ENCODE data around the gene USB1.
A peak's percentile ranks its signal among the peaks of the same experiment; 100 is the strongest.
"Not testable (repeated sequence)": the region's sequence is repeated elsewhere in the genome, so short reads cannot be mapped to it uniquely, and the experiment has no call there.

USB1 gene

GRCh38 chr16:57996406-57997175 is 4.6 kb upstream of the USB1 start:
- no peak for DNase-seq

GRCh38 chr16:57997176-57997527 is 4.1 kb upstream of the USB1 start:
- no peak for DNase-seq

DNA sequence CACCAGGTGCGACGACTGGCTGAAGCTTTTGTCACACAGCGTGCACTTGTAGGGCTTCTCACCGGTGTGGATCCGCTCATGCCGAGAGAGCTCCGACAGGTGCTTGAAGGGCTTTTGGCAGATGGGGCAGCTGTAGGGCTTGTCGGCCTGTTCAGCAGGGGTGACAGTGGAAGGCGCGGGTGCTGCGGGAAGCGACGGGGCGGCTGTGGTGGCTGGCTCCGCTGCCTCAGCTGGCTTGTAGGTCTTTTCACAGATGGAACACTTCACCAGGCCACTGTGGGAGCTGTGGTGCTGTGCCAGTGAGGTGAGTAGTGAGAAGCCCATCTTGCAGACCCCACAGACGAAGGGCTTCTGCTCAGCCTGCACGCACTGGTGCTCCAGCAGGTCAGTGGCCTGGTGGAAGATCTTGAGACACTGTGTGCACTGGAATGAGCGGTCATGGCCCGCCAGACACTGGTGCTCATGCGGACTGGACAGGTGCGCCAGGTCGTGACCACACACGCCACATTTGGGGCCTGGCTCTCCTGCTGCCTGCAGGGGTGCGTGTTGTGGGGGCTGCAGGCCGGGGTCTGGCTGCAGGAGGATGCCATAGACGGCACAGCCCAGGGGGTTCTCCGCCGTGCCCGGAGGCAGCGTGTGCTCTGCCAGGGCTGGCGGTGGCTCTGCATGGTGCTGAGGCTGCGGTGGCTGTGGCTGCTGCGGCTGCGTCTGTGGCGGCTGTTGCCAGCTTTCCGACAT is 3.5 kb upstream of the USB1 start:
- no peak for DNase-seq

DNA sequence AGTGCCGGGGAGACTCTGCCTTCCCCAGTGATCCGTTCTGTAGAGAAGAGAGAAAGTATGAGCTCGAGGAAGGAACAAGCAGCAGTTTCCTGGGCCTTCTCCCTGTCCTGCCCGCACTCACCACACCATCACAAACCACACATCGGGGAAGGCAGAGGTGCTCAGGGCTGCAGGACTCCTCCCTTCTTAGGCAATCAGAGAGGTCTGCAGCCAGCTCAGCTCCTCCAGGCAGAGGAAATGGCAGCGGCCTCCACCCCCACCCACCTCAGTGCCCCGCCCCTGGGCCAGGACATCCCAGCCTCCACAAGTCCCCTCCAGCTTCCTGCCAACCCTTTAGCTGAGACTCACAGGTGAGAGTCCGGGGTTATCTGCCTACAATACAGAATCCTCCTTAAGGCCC is 2.7 kb upstream of the USB1 start:
- peak; percentile 58 to 73 for DNase-seq

DNA sequence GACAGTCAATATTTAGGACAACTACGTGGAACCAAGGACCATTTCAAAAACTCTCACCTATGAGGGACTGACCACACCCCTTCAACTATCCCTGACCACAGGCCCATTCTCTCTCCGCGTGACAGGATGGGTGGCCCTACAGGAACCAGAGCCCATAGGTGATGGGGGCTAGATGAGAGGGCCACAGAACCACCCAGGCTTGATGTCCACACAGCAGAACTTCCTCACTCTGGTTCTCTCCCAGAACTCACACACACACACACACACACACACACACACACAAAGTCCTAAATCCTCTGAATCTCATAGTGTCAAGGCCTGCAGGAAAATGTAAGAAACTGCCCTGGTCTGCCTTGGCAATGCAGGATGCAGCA is 2.2 kb upstream of the USB1 start:
- DNase-seq: no peak

- peak in 1 of 2 donors; percentile 45 for DNase-seq
These were observed 1.7 kb upstream of the USB1 start for GRCh38 chr16:57999366-57999970.

GRCh38 chr16:57999971-58000705 is 1.1 kb upstream of the USB1 start, which contains the start of gene ZNF319:
TSS of gene ZNF319 (minus strand) at chr16:58000672. CDS start at chr16:57998265, 2,407 bp downstream.
- peak in 1 of 2 donors; percentile 35 for DNase-seq

- no peak for DNase-seq
These were observed 691 bp downstream of the USB1 start for GRCh38 chr16:58001781-58002415.

DNA sequence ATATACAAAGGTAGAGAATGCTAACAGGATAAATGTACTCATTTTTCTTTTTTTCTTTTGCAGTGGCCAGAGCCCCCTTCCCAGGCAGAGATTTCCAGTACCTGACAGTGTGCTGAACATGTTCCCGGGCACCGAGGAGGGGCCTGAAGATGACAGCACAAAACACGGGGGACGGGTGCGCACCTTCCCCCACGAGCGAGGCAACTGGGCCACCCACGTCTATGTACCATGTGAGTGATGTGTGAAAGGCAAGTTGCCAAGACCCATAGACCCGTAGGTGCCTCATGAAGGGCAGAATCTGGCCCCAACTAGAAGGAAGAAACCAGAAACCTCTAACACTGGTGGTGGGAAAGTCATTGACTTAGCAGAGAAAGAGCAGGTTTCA is 1.2 kb downstream of the USB1 start:
- no peak for DNase-seq

DNA sequence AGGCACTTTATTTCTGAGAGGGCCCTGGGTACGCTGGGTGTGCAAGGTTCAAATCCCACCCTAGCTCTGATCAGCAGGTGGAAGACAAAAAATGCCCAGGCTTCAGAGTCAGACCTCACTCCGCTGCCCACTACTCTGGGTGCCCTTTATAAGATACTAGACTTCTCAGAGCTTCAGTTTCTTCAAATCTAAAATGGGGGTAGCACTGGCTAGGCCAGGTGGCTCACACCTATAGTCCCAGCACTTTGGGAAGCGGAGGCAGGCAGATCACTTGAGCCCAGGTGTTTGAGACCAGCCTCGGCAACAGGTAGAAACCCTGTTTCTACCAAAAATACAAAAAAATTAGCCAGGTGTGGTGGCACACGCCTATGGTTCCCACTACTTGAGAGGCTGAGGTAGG is 1.7 kb downstream of the USB1 start:
- no peak for DNase-seq

- DNase-seq: not testable (repeated sequence)
These were observed 3.5 kb downstream of the USB1 start for GRCh38 chr16:58004736-58005135.

DNA sequence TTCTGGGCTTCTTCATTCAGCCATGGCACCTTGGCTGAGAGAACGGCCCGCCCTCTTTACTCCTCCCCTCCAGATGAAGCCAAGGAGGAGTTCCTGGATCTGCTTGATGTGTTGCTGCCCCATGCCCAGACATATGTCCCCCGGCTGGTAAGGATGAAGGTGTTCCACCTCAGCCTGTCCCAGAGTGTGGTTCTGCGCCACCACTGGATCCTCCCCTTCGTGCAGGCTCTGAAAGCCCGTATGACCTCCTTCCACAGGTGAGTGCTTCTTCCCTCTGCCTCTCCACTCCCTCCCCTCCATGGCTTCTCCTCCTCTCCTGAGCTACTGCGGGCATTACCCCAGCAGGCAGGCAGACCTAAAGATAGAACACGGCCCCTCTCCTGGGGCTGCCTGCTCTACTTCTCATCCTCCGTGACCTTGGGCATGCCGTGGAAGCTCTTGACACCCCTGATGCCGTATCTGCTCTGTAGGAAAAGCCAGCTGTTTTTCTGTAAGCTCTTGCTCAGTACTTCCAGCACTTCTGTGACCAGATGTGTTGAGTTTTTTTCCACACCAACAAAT is 8.7 kb downstream of the USB1 start:
- DNase-seq: no peak

GRCh38 chr16:58010886-58011285 is 9.7 kb downstream of the USB1 start:
- no peak for DNase-seq

GRCh38 chr16:58011652-58012051 is 10.4 kb downstream of the USB1 start:
- no peak for DNase-seq

- no peak for DNase-seq
These were observed 11.3 kb downstream of the USB1 start for GRCh38 chr16:58012481-58012880.

DNA sequence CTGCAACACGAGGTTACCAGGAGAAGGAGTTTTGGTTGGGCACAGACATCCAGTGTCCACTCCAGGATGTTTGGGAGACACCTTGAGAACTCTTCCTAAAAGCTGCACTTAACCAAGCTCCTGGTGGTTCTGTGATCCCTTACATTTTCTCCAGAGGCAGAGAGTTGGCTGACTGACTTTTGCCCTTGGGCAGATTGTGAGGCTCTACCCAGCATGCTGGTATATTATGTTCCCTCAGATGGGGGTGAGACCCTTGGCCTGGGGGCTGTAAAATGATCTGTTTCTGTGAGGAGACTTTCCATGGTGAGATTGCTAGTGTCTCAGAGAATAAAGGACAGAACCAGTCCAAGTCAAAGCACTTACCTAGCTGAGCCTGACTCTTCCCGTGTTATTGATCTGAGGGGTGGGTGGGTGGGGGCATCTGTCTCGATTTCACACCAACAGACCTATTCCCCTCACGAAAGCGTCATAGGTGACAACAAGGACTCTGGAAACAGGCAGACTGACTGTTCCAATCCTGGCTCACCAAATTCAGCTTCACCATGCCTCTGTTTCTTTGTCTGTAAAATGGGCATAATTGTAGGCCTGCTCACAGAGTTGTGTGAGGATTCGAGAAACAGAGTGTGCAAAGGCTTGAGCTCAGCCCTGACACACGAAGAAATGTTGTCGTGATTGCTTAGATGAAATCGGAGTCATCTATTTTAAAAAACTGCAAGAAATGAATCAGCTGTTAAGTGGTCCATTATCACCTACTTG is 12.2 kb downstream of the USB1 start:
- no peak for DNase-seq

DNA sequence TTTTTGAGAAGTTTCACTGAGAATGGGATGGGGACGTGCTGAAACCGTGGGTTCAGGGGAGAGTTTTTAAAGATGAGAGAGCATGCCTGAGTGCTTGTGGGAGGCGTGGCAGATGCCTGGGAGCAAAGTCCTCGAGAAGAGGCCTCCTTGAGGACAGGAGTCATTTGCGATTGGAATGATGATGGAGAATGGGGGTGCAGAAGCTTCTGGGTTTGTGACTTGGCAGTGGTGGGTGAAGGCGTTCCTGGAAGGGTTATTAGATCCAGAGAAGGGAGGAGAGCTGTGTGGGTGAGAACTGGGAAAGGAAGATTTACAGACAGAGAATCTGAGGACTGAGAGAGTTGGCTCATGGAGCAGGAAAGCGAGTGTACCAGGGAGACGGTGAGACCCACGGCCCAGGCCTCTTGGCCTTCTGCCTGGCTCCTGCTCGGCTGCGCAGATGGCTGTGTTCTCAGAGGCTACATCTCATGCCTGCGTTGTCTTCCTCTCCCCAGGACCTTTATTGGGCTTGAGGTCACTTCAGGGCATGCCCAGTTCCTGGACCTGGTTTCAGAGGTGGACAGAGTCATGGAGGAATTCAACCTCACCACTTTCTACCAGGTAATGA is 15.7 kb downstream of the USB1 start:
- DNase-seq: no peak

DNA sequence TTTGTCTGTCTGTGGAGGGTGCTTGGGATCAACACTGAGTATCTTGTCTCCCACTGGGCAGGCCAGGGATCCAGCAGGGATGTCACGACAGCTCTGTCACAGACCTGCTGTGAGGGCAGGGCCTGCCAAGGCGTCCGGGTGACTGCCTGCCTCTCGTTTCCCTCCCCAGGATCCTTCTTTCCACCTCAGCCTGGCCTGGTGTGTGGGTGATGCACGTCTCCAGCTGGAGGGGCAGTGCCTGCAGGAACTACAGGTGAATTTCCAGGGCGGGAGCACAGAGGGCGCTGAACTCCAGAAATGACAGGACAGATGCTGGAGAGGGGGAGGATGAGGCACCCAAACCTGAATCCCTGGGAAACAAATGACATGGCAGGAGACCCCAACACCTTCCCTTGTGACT is 17.6 kb downstream of the USB1 start:
- no peak for DNase-seq

DNA sequence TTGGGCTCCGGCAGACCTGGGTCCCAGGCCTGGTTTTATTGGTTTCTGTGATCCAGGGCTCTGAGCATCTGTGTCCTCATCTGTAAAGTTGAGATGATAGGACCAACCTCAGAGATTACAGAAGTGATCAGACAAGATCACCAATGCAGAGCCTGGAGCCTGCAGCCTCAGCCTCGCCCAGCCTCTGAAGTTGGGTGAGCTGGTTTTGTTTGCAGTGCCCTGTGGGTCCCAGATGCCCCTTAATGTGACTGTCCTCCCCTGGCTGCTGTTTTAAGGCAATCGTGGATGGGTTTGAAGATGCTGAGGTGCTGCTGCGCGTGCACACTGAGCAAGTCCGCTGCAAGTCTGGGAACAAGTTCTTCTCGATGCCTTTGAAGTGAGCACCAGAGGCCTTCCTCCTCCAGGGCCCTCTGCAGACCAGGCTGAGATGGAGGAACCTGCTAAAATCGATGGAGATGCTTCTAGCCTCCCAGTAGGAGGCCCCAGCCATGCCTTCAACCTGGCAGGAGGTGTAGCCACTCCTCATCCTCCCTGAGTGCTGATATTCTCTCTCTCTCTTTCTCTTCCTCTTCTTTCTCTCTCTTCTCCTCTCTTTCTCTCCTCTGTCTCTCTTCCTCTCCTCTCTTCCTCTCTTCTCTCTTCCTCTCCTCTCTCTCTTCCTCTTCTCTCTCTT is 18.8 kb downstream of the USB1 start:
- no peak for DNase-seq

- DNase-seq: peak; percentile 72 to 73
These were observed 19.7 kb downstream of the USB1 start for GRCh38 chr16:58020628-58021521.
